ENCODE measurements around the gene SERPINE3. TPM values are rescaled to one million over a fixed set of nuclear protein-coding genes. Genes with fewer than 3 reads are reported as not detected.

Gene SERPINE3
- total RNA-seq, 1 experiment from 2014 or later, result 0.59 TPM

DNA sequence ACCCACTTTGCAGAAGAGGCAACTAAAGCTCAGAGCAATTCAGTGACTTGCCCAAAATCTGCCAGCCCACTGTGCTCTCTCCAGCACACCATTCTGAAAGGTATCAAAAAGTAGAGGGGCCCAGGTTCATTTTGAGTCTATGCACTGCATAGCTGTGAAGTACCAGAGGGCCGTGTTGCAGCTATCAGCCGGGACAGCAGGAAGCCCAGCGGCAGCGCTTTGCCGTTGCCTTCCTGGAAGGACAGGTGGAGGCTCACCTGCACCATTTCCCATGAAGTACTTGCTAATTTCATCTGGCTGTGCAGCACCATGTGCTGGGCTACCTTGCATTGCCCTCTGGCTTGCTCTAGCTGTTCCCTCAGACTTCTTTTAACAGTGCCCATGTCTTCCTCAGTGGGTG, 2.7 kb upstream of the SERPINE3 start (continued):
- TF ChIP-seq, protein P1, sequence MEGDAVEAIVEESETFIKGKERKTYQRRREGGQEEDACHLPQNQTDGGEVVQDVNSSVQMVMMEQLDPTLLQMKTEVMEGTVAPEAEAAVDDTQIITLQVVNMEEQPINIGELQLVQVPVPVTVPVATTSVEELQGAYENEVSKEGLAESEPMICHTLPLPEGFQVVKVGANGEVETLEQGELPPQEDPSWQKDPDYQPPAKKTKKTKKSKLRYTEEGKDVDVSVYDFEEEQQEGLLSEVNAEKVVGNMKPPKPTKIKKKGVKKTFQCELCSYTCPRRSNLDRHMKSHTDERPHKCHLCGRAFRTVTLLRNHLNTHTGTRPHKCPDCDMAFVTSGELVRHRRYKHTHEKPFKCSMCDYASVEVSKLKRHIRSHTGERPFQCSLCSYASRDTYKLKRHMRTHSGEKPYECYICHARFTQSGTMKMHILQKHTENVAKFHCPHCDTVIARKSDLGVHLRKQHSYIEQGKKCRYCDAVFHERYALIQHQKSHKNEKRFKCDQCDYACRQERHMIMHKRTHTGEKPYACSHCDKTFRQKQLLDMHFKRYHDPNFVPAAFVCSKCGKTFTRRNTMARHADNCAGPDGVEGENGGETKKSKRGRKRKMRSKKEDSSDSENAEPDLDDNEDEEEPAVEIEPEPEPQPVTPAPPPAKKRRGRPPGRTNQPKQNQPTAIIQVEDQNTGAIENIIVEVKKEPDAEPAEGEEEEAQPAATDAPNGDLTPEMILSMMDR (IDR thresholded peaks at IDR 0.05), result no peak
- TF ChIP-seq, protein P2, sequence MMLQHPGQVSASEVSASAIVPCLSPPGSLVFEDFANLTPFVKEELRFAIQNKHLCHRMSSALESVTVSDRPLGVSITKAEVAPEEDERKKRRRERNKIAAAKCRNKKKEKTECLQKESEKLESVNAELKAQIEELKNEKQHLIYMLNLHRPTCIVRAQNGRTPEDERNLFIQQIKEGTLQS (CRISPR knock-in tag; conservative IDR thresholded peaks at IDR 0.05), result no peak
- TF ChIP-seq, protein P3, sequence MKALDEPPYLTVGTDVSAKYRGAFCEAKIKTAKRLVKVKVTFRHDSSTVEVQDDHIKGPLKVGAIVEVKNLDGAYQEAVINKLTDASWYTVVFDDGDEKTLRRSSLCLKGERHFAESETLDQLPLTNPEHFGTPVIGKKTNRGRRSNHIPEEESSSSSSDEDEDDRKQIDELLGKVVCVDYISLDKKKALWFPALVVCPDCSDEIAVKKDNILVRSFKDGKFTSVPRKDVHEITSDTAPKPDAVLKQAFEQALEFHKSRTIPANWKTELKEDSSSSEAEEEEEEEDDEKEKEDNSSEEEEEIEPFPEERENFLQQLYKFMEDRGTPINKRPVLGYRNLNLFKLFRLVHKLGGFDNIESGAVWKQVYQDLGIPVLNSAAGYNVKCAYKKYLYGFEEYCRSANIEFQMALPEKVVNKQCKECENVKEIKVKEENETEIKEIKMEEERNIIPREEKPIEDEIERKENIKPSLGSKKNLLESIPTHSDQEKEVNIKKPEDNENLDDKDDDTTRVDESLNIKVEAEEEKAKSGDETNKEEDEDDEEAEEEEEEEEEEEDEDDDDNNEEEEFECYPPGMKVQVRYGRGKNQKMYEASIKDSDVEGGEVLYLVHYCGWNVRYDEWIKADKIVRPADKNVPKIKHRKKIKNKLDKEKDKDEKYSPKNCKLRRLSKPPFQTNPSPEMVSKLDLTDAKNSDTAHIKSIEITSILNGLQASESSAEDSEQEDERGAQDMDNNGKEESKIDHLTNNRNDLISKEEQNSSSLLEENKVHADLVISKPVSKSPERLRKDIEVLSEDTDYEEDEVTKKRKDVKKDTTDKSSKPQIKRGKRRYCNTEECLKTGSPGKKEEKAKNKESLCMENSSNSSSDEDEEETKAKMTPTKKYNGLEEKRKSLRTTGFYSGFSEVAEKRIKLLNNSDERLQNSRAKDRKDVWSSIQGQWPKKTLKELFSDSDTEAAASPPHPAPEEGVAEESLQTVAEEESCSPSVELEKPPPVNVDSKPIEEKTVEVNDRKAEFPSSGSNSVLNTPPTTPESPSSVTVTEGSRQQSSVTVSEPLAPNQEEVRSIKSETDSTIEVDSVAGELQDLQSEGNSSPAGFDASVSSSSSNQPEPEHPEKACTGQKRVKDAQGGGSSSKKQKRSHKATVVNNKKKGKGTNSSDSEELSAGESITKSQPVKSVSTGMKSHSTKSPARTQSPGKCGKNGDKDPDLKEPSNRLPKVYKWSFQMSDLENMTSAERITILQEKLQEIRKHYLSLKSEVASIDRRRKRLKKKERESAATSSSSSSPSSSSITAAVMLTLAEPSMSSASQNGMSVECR (CRISPR knock-in tag; IDR thresholded peaks at IDR 0.05; ENCODE audit: borderline replicate concordance), result no peak
- TF ChIP-seq ZNF263 (CRISPR knock-in tag; IDR thresholded peaks at IDR 0.05; ENCODE audit: low read depth) (no peak), ZNF396 (CRISPR knock-in tag; IDR thresholded peaks at IDR 0.05; ENCODE audit: borderline replicate concordance) (no peak)
- TF ChIP-seq, protein P4, sequence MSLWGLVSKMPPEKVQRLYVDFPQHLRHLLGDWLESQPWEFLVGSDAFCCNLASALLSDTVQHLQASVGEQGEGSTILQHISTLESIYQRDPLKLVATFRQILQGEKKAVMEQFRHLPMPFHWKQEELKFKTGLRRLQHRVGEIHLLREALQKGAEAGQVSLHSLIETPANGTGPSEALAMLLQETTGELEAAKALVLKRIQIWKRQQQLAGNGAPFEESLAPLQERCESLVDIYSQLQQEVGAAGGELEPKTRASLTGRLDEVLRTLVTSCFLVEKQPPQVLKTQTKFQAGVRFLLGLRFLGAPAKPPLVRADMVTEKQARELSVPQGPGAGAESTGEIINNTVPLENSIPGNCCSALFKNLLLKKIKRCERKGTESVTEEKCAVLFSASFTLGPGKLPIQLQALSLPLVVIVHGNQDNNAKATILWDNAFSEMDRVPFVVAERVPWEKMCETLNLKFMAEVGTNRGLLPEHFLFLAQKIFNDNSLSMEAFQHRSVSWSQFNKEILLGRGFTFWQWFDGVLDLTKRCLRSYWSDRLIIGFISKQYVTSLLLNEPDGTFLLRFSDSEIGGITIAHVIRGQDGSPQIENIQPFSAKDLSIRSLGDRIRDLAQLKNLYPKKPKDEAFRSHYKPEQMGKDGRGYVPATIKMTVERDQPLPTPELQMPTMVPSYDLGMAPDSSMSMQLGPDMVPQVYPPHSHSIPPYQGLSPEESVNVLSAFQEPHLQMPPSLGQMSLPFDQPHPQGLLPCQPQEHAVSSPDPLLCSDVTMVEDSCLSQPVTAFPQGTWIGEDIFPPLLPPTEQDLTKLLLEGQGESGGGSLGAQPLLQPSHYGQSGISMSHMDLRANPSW (CRISPR knock-in tag; conservative IDR thresholded peaks at IDR 0.05; ENCODE audit: low read depth), result no peak
- TF ChIP-seq, protein P5, sequence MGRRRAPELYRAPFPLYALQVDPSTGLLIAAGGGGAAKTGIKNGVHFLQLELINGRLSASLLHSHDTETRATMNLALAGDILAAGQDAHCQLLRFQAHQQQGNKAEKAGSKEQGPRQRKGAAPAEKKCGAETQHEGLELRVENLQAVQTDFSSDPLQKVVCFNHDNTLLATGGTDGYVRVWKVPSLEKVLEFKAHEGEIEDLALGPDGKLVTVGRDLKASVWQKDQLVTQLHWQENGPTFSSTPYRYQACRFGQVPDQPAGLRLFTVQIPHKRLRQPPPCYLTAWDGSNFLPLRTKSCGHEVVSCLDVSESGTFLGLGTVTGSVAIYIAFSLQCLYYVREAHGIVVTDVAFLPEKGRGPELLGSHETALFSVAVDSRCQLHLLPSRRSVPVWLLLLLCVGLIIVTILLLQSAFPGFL (CRISPR knock-in tag; IDR thresholded peaks at IDR 0.05; ENCODE audit: borderline replicate concordance), result no peak
- TF ChIP-seq, protein P6, sequence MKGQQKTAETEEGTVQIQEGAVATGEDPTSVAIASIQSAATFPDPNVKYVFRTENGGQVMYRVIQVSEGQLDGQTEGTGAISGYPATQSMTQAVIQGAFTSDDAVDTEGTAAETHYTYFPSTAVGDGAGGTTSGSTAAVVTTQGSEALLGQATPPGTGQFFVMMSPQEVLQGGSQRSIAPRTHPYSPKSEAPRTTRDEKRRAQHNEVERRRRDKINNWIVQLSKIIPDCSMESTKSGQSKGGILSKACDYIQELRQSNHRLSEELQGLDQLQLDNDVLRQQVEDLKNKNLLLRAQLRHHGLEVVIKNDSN (CRISPR knock-in tag; IDR thresholded peaks at IDR 0.05), result no peak

DNA sequence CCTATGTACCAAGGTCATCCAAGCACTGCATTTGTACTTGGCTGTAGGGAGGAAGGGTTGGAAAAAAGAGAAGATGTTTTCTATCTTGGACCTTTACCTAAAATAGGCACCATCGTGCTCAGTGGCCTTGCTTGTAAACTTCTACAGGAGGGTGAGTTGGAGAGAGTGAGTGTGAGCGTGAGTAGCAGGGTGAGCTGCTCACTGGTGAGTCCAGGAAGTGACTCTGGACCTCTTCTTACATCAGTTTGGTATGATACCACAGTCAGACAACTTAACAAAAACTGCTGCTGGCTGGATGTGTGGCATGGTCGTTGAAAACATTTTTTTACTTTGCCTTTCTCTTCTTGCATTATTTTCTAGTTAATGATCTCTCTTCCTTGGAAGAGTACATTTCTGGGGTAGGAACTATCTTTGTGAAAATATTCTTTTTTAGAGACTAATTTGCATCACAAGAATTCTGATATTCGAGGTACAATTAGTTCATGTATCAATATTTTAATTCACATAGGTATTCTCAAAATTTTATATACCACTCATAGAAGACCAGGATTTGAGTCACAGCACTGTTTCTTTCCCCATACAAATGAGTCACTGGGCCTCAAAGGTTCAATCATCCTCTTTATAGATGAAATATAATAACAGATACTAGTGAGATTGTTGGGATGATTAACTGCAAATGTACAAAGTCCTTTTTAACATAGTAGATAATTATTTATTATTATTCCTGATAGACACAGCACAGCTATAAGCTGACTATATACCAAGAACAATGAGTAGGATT, 651 bp downstream of the SERPINE3 start:
- Mint-ChIP-seq H3K4me1 (peaks cover 30% of the 10 kb centered on the region), H3K9me3 (no peaks in the 10 kb centered on the region), H3K27me3 (ENCODE audit: low read depth) (no peaks in the 10 kb centered on the region), H3K4me3 (no peak overlapping the region), H3K27ac (no peak overlapping the region), H3K36me3 (no peaks in the 10 kb centered on the region)
- CTCF ChIA-PET, result no interaction called here
- no peak for DNase-seq (ENCODE audit: low spot score)
- no peak for ATAC-seq
- POLR2A ChIA-PET, result no interaction called here
- TF ChIP-seq, protein P7, sequence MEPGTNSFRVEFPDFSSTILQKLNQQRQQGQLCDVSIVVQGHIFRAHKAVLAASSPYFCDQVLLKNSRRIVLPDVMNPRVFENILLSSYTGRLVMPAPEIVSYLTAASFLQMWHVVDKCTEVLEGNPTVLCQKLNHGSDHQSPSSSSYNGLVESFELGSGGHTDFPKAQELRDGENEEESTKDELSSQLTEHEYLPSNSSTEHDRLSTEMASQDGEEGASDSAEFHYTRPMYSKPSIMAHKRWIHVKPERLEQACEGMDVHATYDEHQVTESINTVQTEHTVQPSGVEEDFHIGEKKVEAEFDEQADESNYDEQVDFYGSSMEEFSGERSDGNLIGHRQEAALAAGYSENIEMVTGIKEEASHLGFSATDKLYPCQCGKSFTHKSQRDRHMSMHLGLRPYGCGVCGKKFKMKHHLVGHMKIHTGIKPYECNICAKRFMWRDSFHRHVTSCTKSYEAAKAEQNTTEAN (CRISPR knock-in tag; IDR thresholded peaks at IDR 0.05), result no peak
- TF ChIP-seq JUN (CRISPR knock-in tag; IDR thresholded peaks at IDR 0.05) (no peak), ATF1 (CRISPR knock-in tag; IDR thresholded peaks at IDR 0.05) (no peak), CREB1 (CRISPR knock-in tag; IDR thresholded peaks at IDR 0.05) (no peak), NFYB (CRISPR knock-in tag; conservative IDR thresholded peaks at IDR 0.05; ENCODE audit: low read depth) (no peak), FOXJ3 (CRISPR knock-in tag; IDR thresholded peaks at IDR 0.05; ENCODE audit: borderline replicate concordance) (no peak), ZNF671 (CRISPR knock-in tag; IDR thresholded peaks at IDR 0.05) (no peak)
- TF ChIP-seq, protein P1 (IDR thresholded peaks at IDR 0.05), result no peak
- TF ChIP-seq, protein P8, sequence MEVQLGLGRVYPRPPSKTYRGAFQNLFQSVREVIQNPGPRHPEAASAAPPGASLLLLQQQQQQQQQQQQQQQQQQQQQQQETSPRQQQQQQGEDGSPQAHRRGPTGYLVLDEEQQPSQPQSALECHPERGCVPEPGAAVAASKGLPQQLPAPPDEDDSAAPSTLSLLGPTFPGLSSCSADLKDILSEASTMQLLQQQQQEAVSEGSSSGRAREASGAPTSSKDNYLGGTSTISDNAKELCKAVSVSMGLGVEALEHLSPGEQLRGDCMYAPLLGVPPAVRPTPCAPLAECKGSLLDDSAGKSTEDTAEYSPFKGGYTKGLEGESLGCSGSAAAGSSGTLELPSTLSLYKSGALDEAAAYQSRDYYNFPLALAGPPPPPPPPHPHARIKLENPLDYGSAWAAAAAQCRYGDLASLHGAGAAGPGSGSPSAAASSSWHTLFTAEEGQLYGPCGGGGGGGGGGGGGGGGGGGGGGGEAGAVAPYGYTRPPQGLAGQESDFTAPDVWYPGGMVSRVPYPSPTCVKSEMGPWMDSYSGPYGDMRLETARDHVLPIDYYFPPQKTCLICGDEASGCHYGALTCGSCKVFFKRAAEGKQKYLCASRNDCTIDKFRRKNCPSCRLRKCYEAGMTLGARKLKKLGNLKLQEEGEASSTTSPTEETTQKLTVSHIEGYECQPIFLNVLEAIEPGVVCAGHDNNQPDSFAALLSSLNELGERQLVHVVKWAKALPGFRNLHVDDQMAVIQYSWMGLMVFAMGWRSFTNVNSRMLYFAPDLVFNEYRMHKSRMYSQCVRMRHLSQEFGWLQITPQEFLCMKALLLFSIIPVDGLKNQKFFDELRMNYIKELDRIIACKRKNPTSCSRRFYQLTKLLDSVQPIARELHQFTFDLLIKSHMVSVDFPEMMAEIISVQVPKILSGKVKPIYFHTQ (CRISPR knock-in tag; IDR thresholded peaks at IDR 0.05), result no peak

All from WTC11 (cell line).